OCI-LY7 (cell line): ENCODE measurements around the gene GSS. TPM values are rescaled to one million over a fixed set of nuclear protein-coding genes. Genes with fewer than 3 reads are reported as not detected.

ENCODE experiments used
- BruUV-seq: library from RNA; stranded (reverse); fragments of 400-500 nt; replicated peaks from 2 replicates; lab custom pipeline; 2021; lab: Mats Ljungman, UMichigan
- CTCF ChIA-PET: fragments of 300-600 bp; sonication (Branson Sonifier 250); formaldehyde crosslinking; loops from one replicate; lab custom pipeline; 2022; ENCODE audit warnings: antibody characterized with exemption; ENCODE audit not compliant: unreplicated experiment; lab: Charles Lee
- POLR2A ChIA-PET: fragments of 300-600 bp; sonication (Branson Sonifier 250); formaldehyde crosslinking; loops from one replicate; lab custom pipeline; 2022; ENCODE audit warnings: antibody characterized with exemption; lab: Charles Lee
- DNase-seq: peaks from one replicate; pipeline ENCODE4 v3.0.0-alpha.2; 2015; ENCODE audit warnings: low spot score
- H2AFZ ChIP-seq: fragments of 200-600 bp; sonication (generic), shearing (Covaris generic); 2 replicates; pipeline ENCODE4 v1.6.1; 2014; ENCODE audit warnings: mild to moderate bottlenecking, antibody characterized with exemption, low read length, moderate library complexity
- H3K27ac ChIP-seq: fragments of 200-600 bp; sonication (generic); 2 replicates; pipeline ENCODE4 v1.5.1; 2014; ENCODE audit warnings: mixed run types, low read depth, mild to moderate bottlenecking, moderate library complexity, low read length, inconsistent platforms; ENCODE audit not compliant: poor library complexity, severe bottlenecking
- H3K36me3 ChIP-seq: fragments of 200-600 bp; sonication (generic); 2 replicates; pipeline ENCODE4 v1.6.1; 2014; ENCODE audit warnings: mild to moderate bottlenecking, antibody characterized with exemption, low read length, moderate library complexity, mixed read lengths; ENCODE audit not compliant: insufficient read depth
- H3K4me1 ChIP-seq: fragments of 200-600 bp; sonication (generic); 2 replicates; pipeline ENCODE4 v1.5.1; 2014; ENCODE audit warnings: mild to moderate bottlenecking, low read length; ENCODE audit not compliant: insufficient read depth, poor library complexity, severe bottlenecking
- H3K4me2 ChIP-seq: fragments of 200-600 bp; sonication (generic); 2 replicates; pipeline ENCODE4 v1.6.1; 2014; ENCODE audit warnings: mild to moderate bottlenecking, low read length
- H3K4me3 ChIP-seq: fragments of 200-600 bp; sonication (generic); 2 replicates; pipeline ENCODE4 v1.5.1; 2014; ENCODE audit warnings: mild to moderate bottlenecking, low read depth, low read length; ENCODE audit not compliant: poor library complexity, severe bottlenecking
- H3K79me2 ChIP-seq: fragments of 200-600 bp; sonication (generic); 2 replicates; pipeline ENCODE4 v1.6.1; 2016; ENCODE audit warnings: low read depth, mild to moderate bottlenecking, low read length, moderate library complexity, mixed read lengths; ENCODE audit not compliant: insufficient read depth
- H3K9me2 ChIP-seq: fragments of 200-600 bp; sonication (generic); 2 replicates; pipeline ENCODE4 v1.6.1; 2016; ENCODE audit warnings: mild to moderate bottlenecking, low read length, mixed read lengths; ENCODE audit not compliant: insufficient read depth
- H3K9me3 ChIP-seq: fragments of 200-600 bp; sonication (generic); 2 replicates; pipeline ENCODE4 v1.6.1; 2014; ENCODE audit warnings: mild to moderate bottlenecking, mixed run types, low read length, mixed read lengths
- H4K20me1 ChIP-seq: fragments of 200-600 bp; sonication (generic); 2 replicates; pipeline ENCODE4 v1.6.1; 2014; ENCODE audit warnings: mild to moderate bottlenecking, antibody characterized with exemption, low read length, moderate library complexity, mixed read lengths; ENCODE audit not compliant: insufficient read depth
- CTCF ChIP-seq: fragments of 200-600 bp; sonication (generic); conservative IDR thresholded peaks from 2 replicates; pipeline ENCODE4 v1.5.1; 2014; ENCODE audit warnings: mild to moderate bottlenecking, antibody characterized with exemption, low read length, moderate library complexity, mixed read lengths
- EZH2phosphoT487 ChIP-seq: fragments of 200-600 bp; sonication (generic); IDR thresholded peaks from 2 replicates; pipeline ENCODE4 v1.6.1; 2018; ENCODE audit warnings: low read depth, borderline replicate concordance, mild to moderate bottlenecking, mixed run types, antibody characterized with exemption, low read length, moderate library complexity, mixed read lengths
- intact Hi-C: fragments of 100-400 bp; cut with micrococcal nuclease; formaldehyde crosslinking; loops from one replicate; pipeline ENCODE4 v1.10.0; 2022; ENCODE audit not compliant: unreplicated experiment
- total RNA-seq, 2 experiments: library from RNA; depleted of rRNA in 1 of 2; stranded (reverse); fragments of >200 nt in 1 of 2; shearing (Covaris generic) in 1 of 2; gene quantifications; 2 replicates each; pipeline ENCODE4 v1.2.3, GENCODE V29; 2014 to 2022

GSS gene
- total RNA-seq, 2 experiments from 2014 or later = 78.7 to 91.4 TPM

DNA sequence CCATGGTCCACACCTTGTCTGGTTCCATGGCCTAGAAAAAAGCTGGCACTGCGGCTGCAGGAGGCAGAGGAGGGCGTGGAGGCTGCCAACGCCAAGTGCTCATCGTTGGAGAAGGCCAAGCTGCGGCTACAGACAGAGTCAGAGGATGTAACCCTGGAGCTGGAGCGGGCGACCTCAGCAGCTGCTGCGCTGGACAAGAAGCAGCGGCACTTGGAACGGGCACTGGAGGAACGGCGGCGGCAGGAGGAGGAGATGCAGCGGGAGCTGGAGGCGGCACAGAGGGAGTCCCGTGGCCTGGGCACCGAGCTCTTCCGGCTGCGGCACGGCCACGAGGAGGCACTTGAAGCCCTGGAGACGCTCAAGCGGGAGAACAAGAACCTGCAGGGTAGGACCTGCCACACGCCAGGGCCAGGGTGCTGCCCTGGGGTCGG lies 43.4 kb upstream of the GSS start:
- H3K27ac ChIP-seq = no peak overlapping the region
- intact Hi-C loops = no loop called here
- no peaks in the 10 kb centered on the region for H3K9me2 ChIP-seq
- BruUV-seq = no TSS peak
- no peak overlapping the region for H3K4me2 ChIP-seq
- H3K36me3 ChIP-seq = peaks cover 30% of the 10 kb centered on the region
- ChIA-PET CTCF (interaction anchor here (0.5 kb wide), 1 partner anchor 305 kb away, joined by 5 read pairs; no protein-coding TSS in a partner anchor), POLR2A (no interaction called here)
- H2AFZ ChIP-seq = no peak overlapping the region
- no peaks in the 10 kb centered on the region for H4K20me1 ChIP-seq
- no peak for DNase-seq
- no peak overlapping the region for H3K4me3 ChIP-seq
- H3K4me1 ChIP-seq = peaks cover 13% of the 10 kb centered on the region
- H3K9me3 ChIP-seq = no peaks in the 10 kb centered on the region
- no peaks in the 10 kb centered on the region for H3K79me2 ChIP-seq
- TF ChIP-seq EZH2phosphoT487 (no peak), CTCF (no peak)

DNA sequence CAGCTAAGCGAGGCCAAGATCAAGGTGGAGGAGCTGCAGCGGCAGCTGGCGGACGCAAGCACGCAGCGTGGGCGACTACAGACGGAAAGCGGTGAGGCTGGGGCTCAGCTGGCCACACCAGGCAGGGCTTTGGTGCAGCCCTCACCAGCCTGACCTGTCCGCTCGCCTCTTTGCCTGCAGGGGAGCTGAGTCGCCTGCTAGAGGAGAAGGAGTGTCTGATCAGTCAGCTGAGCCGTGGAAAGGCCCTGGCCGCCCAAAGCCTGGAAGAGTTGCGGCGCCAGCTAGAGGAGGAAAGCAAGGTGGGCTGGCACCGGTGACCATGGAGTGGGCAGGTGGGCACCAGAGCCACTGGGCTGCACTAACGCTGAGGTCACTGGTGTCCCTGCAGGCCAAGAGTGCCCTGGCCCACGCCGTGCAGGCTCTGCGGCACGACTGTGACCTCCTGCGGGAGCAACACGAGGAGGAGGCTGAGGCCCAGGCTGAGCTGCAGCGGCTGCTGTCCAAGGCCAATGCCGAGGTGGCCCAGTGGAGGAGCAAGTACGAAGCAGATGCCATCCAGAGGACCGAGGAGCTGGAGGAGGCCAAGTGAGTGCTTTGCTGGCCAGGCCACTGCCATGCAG lies 42.8 kb upstream of the GSS start:
- peaks cover 13% of the 10 kb centered on the region for H3K4me1 ChIP-seq
- ChIA-PET POLR2A (interaction anchor here (0.6 kb wide), 1 partner anchor 200 kb away, joined by 3 read pairs; no protein-coding TSS in a partner anchor), CTCF (interaction anchor here (0.5 kb wide), 1 partner anchor 304 kb away, joined by 5 read pairs; no protein-coding TSS in a partner anchor)
- no peak overlapping the region for H3K27ac ChIP-seq
- BruUV-seq = no TSS peak
- TF ChIP-seq CTCF (no peak), EZH2phosphoT487 (no peak)
- H3K4me3 ChIP-seq = no peak overlapping the region
- DNase-seq = no peak
- peaks cover 29% of the 10 kb centered on the region for H3K36me3 ChIP-seq
- no peaks in the 10 kb centered on the region for H3K9me3 ChIP-seq
- H4K20me1 ChIP-seq = no peaks in the 10 kb centered on the region
- H2AFZ ChIP-seq = no peak overlapping the region
- no peaks in the 10 kb centered on the region for H3K9me2 ChIP-seq
- no peak overlapping the region for H3K4me2 ChIP-seq
- no peaks in the 10 kb centered on the region for H3K79me2 ChIP-seq
- intact Hi-C loops = no loop called here

DNA sequence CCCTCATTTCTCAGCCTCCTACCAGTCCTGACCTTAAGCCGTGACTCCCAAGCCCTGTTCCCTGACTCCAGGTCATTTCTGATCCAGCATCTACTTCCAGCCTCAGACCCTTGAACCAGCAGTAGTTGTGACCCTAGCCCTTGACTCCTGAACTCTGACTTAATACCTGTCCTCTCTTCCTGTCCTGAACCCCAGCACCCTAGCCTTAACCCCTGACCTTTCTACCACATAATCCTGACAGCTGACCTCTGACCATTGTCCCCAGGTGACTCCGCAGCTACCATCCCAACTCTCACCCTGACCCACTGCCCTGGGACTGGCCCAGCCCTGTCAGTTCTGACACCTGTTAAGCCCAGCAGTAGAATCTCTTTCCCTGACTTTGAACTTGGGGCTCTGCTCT lies 42.2 kb upstream of the GSS start:
- Histone ChIP-seq H3K4me1 (peaks cover 13% of the 10 kb centered on the region), H4K20me1 (no peaks in the 10 kb centered on the region), H3K9me3 (no peaks in the 10 kb centered on the region), H3K36me3 (peaks cover 28% of the 10 kb centered on the region), H3K79me2 (no peaks in the 10 kb centered on the region), H3K4me3 (no peak overlapping the region), H2AFZ (no peak overlapping the region), H3K27ac (no peak overlapping the region), H3K9me2 (no peaks in the 10 kb centered on the region), H3K4me2 (no peak overlapping the region)
- no peak for DNase-seq
- intact Hi-C loops = no loop called here
- ChIA-PET CTCF (no interaction called here), POLR2A (interaction anchor here (0.5 to 0.6 kb wide), 2 partner anchors 201 to 276 kb away, joined by 3 to 4 read pairs; no protein-coding TSS in a partner anchor)
- BruUV-seq = no TSS peak
- TF ChIP-seq EZH2phosphoT487 (no peak), CTCF (no peak)
